HG03095 (cell line): ENCODE measurements around the gene TREM1.
"Not testable (repeated sequence)": the region's sequence is repeated elsewhere in the genome, so short reads cannot be mapped to it uniquely, and the experiment has no call there.

Experiments
- ATAC-seq: cut with Tn5 transposase; IDR thresholded peaks from one replicate; pipeline ENCODE4 v1.9.1; 2021; ENCODE audit warnings: moderate library complexity; ENCODE audit not compliant: unreplicated experiment

The TREM1 gene

GRCh38 chr6:41297248-41297647, 10.8 kb upstream of the TREM1 start:
- ATAC-seq: not testable (repeated sequence)

- no peak for ATAC-seq
Measured at GRCh38 chr6:41294214-41294872, 7.9 kb upstream of the TREM1 start.

DNA sequence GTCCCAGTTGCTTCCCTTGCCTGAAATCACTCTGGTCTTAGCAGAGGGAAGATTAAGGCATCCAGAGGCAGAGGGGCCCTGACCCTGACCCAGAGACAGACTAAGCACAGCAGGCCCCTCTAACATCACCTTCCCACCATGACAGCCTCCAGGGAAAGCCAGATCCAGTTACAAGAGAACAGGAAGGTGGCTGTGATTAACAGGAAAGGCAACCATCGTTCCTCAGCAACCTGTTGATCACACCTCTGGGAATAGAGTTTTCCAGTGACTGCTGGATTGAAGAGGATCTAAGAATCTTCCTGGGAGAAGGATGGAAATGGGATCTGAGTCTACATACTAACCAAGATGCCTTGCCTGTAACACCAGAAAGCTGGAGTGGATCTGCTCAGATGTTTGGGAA, 5.2 kb upstream of the TREM1 start:
- no peak for ATAC-seq

DNA sequence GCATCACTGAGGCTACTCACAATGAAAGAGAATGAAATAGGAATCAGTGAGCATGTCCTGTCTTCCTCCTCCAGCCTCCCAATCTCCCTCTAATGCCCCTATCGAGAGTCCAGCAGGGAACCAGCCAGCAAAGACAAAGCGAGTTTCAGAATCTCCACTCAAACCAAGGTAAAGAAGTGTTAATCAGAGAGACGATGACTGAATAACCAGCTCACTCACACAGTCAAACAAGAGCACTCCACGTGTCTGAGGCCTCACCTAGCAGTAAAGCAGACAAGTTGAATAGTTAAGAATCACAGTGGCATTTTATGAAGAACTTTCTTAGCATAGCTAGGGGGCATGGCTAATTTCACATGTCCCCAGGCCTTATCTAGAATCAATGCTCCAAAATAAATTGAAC, 3.3 kb upstream of the TREM1 start:
- no peak for ATAC-seq

GRCh38 chr6:41288754-41289129, 2.3 kb upstream of the TREM1 start:
- ATAC-seq: no peak

- peak; percentile 66 for ATAC-seq
Measured at GRCh38 chr6:41288030-41288753, 1.7 kb upstream of the TREM1 start.

DNA sequence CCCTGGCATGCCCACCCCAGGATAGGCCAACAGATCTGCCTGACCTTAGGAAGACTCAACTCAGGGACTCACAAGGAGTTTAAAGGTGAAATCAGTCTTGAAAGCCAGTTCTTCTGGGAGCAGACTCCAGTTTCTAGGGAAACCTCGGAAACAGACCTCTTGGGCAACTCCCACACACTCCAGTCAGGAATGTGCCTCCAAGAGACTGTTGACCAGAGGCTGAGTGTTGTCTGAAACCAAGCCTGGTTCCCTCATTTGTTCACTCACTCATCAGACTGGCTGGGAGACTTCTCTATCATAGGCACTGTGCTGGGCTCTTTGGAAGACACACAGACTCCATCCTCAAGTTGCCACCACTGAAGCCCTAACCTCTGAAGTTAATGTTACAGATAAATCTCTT, 1.8 kb downstream of the TREM1 start:
- ATAC-seq: no peak

DNA sequence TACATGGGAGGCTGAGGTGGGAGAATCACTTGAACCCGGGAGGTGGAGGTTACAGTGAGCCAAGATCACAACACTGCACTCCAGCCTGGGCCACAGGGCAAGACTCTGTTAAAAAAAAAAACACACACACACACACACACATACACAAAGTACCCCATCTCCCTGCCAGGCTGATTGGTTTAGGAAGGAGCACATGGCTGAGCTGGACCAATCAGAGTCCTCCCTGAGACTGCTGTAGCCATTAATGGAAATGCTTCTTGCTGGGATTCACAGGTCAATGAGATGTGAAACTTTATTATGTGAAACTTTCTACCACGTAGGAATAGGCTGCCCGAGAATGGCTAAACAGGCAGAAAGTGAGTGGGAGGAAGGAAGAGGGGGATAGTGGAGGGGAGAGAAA, 2.9 kb downstream of the TREM1 start:
- ATAC-seq: no peak

GRCh38 chr6:41280381-41281057, 6.0 kb downstream of the TREM1 start:
- ATAC-seq: no peak

DNA sequence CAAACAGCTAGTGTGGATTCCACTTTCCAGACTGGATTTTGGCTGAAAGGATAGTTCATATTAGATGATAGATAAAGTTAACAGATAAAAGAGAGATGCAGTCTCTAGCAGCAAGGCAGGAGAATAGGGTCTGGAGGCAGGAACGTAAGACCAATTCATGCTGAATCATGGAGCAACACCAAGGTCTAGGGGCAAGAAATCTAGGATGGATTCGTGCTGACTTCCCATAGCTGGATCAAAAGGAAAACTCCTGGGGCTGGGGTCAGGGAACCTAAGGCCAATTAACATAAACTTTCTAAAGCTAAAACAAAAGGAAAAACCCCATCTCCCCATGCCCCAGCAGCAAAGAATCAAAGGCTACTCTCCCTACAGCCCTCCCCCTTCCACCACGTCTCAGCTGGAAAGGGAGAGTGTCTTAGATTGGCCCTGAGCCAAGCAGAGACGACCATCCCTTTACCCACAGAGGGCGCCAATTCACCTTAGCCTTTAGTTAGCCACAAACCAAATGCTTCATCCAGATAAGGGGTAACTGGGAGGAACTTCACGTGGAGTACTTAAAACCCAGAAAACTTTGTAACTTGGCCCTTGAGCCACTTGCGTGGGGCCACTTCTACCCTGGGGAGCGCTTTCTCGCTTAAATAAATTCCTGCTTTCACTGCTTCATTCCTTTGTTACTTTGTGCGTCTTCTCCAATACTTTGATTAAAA, 7.6 kb downstream of the TREM1 start:
- no peak for ATAC-seq

GRCh38 chr6:41277605-41278004, 8.9 kb downstream of the TREM1 start:
- no peak for ATAC-seq

GRCh38 chr6:41275489-41275888, 11.0 kb downstream of the TREM1 start:
- no peak for ATAC-seq

DNA sequence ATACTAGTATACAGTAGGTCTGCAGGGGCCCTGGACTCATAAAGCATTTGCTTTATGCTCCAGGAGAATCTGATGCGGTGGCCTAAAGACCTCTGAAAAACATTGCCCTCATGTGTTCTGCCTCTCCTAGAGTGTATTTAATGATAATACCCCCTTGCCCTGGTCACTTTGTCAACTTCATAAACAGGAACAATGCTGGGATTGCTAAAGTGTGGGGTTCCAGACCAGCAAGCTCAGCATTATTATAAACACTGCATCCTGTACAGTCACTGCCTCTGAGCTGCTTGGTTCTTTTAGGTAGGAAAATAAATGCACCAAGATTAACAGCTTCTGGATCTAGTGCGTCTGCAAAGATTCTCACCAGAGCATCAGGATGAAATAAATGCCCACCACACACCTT, 12.2 kb downstream of the TREM1 start:
- ATAC-seq: no peak

- no peak for ATAC-seq
Measured at GRCh38 chr6:41273714-41274113, 12.8 kb downstream of the TREM1 start.

DNA sequence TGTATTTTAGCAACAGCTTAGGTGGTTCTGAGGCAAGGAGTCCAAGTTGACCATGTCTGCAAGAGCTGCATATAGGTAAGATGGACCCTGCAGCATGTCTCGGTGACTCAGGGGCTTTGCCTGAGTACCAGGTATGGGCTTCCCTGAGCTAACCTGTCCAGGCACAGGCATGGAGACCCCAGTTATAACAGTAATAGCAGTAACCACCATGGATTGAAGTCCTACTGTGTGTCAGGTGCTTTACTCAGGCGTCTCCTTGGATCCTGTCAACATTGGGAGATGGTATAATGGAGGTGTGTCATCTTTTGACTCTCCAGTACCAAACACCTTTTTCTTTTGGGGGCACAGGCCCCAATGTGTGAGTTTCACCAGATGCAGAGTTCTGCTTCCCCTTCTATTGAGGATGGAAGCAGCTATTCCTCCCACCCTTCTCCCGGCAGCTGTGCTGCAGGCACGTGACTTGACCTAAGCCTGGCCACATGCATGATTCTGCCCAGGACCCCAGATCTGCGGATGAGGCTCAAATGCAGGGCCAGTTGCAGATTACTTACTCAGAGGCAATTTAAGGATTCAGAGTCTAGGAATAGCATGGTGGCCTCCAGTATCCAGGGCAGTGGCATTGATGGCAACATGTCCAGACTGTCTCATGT, 13.8 kb downstream of the TREM1 start:
- ATAC-seq: no peak

GRCh38 chr6:41271901-41272395, 14.5 kb downstream of the TREM1 start:
- no peak for ATAC-seq

DNA sequence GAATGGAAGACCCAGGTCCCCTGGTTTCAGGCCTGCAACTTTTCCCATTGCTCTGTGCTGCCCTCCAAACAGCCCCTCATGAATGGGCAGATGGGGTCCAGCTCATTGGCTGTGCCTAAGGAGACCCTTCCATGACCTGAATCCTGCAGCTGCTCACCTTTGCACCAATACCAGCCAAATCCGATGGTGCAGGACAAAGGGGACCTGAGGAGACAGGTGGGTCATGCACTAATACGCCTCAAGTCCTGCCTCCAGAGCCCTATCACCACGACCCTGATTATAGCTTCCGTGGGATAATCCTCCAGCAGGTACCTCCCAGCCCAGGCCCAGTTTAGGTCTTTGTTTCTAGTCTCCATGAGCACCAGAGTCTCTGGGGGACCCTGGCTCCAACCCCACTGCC, 16.8 kb downstream of the TREM1 start:
- ATAC-seq: no peak

DNA sequence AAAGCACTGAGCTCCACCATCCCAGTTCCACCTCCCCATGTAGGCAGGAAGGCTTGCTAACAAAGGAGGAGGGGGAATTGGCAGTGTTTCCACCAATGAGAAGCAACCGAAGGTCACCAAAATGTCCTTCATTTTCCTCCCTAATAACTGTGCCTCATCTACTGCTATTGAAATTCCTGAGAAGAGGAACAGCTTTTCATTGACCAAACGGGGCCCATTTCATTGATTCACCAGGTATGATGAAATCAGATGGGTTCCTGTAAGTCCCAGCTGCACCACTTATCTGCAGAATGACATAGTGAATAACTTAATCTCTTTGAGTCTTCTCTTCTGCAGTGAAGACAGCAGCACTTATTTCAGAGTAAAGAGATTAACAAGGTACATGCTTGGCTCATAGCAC, 17.3 kb downstream of the TREM1 start:
- ATAC-seq: no peak

DNA sequence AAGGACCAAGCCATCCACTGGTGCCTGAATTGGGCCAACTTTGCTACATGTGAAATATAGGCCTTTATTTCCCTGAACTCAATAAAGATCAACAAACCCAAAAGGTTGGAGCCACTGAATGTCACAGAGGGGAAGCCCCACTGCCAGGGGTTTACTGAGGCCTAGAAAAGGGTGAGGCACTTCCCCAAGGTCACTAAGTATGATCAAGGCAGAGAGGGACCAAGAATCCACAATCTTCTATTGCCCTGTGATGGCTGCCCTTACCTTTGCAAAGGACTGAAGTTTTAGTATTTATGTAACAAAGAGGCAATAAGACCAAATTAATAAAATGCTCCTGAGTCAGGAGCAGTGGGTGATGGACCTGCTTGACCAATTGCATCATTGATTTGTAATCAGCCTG, 18.0 kb downstream of the TREM1 start:
- no peak for ATAC-seq

- ATAC-seq: no peak
Measured at GRCh38 chr6:41266541-41266940, 19.9 kb downstream of the TREM1 start.

- no peak for ATAC-seq
Measured at GRCh38 chr6:41263267-41263666, 23.2 kb downstream of the TREM1 start.
